HepG2 (cell line): ENCODE measurements around the gene SLFN14. TPM values are rescaled to one million over a fixed set of nuclear protein-coding genes. Genes with fewer than 3 reads are reported as not detected.

Source experiments
- ATAC-seq: fragments of 200-7000 bp; cut with Tn5 transposase; 3 replicates; pipeline ENCODE4 v1.9.1; 2020; ENCODE audit warnings: mild to moderate bottlenecking, moderate library complexity
- BruUV-seq: library from RNA; stranded (reverse); fragments of 400-500 nt; replicated peaks from 2 replicates; lab custom pipeline; 2021; lab: Mats Ljungman, UMichigan
- CTCF ChIA-PET: fragments of 300-600 bp; formaldehyde crosslinking; extraction: SDS; loops from one replicate; lab custom pipeline; 2021; ENCODE audit warnings: low total read pairs, inconsistent platforms, low intra/inter-chr PET ratio; lab: Yijun Ruan, JAX
- POLR2A ChIA-PET: fragments of 350-600 bp; sonication (Branson Sonifier 250); formaldehyde crosslinking; loops from one replicate; lab custom pipeline; 2020; ENCODE audit warnings: antibody characterized with exemption, inconsistent platforms; lab: Yijun Ruan, JAX
- DNase-seq: peaks from one replicate; pipeline ENCODE4 v3.0.0-alpha.2; 2015; ENCODE audit warnings: low spot score
- FAIRE-seq: peaks from 3 replicates; lab custom pipeline; 2011; peaks lifted over from hg19 to GRCh38; lab: Jason Lieb, UNC
- H2AFZ ChIP-seq: one replicate; pipeline ENCODE4 v1.6.1; 2011; ENCODE audit warnings: low read length, inconsistent platforms
- H3K27ac ChIP-seq: fragments of 300-600 bp; 3 replicates; pipeline ENCODE4 v1.8.0; 2011; ENCODE audit warnings: mixed run types, mild to moderate bottlenecking, mixed read lengths, low read length, inconsistent platforms; ENCODE audit not compliant: insufficient read depth; ENCODE audit errors: extremely low read length
- H3K27me3 ChIP-seq, 2 experiments: fragments of 200-600 bp in 1 of 2; 2 replicates in 1 of 2; 3 replicates in 1 of 2; pipeline versions ENCODE4 v1.6.0 to v1.8.0; 2011; ENCODE audit warnings: low read length in 2 of 2, mild to moderate bottlenecking in 2 of 2, moderate library complexity in 2 of 2, inconsistent platforms in 1 of 2; ENCODE audit not compliant: insufficient read depth in 2 of 2, control insufficient read depth in 1 of 2
- H3K36me3 ChIP-seq, 2 experiments: fragments of 200-600 bp in 1 of 2; replicated peaks in 1 of 2; 2 replicates in 1 of 2; 3 replicates in 1 of 2; pipeline versions ENCODE4 v1.5.1 to v1.8.0; 2011; ENCODE audit warnings: low read length in 2 of 2, inconsistent platforms in 1 of 2; ENCODE audit not compliant: insufficient read depth in 2 of 2, control insufficient read depth in 1 of 2
- H3K4me1 ChIP-seq: 2 replicates; pipeline ENCODE4 v1.5.1; 2012; ENCODE audit warnings: low read length, inconsistent platforms; ENCODE audit not compliant: insufficient read depth
- H3K4me2 ChIP-seq: 2 replicates; pipeline ENCODE4 v1.6.0; 2011; ENCODE audit warnings: low read depth, low read length, inconsistent platforms
- H3K4me3 ChIP-seq, 3 experiments: fragments of 200-600 bp in 1 of 3; sonication (generic), shearing (Covaris generic) in 1 of 3; replicated peaks in 1 of 3; 2 replicates each; pipeline ENCODE4 v1.5.1; 2011 to 2016; ENCODE audit warnings: low read length in 3 of 3, inconsistent platforms in 2 of 3, low read depth in 2 of 3, mild to moderate bottlenecking in 2 of 3, control low read depth in 1 of 3, mixed read lengths in 1 of 3; ENCODE audit not compliant: insufficient read depth in 1 of 3
- H3K79me2 ChIP-seq: one replicate; pipeline ENCODE4 v1.6.1; 2011; ENCODE audit warnings: low read length, inconsistent platforms; ENCODE audit not compliant: insufficient read depth
- H3K9ac ChIP-seq: 2 replicates; pipeline ENCODE4 v1.6.0; 2011; ENCODE audit warnings: mild to moderate bottlenecking, low read depth, low read length, inconsistent platforms; ENCODE audit not compliant: insufficient read depth
- H3K9me3 ChIP-seq: 2 replicates; pipeline ENCODE4 v1.5.1; 2012; ENCODE audit warnings: mild to moderate bottlenecking, low read length
- H4K20me1 ChIP-seq: 2 replicates; pipeline ENCODE4 v1.6.0; 2011; ENCODE audit warnings: inconsistent platforms, mild to moderate bottlenecking, low read length, moderate library complexity; ENCODE audit not compliant: insufficient read depth
- DZIP1 ChIP-seq: sonication (generic); formaldehyde crosslinking; IDR thresholded peaks from 2 replicates; pipeline ENCODE4 v1.5.0; 2020; ENCODE audit warnings: mild to moderate bottlenecking, missing genetic modification reagents
- STAG1 ChIP-seq: sonication (generic); formaldehyde crosslinking; IDR thresholded peaks from 2 replicates; pipeline ENCODE4 v1.4.0; 2020; ENCODE audit warnings: missing genetic modification reagents
- SYNCRIP ChIP-seq: fragments of 200-400 bp; formaldehyde crosslinking; IDR thresholded peaks from 2 replicates; pipeline ENCODE4 v1.6.1; 2018; ENCODE audit warnings: mild to moderate bottlenecking, low read depth, low read length; ENCODE audit not compliant: insufficient read depth
- ZFP91 ChIP-seq: sonication (generic); formaldehyde crosslinking; IDR thresholded peaks from 2 replicates; pipeline ENCODE4 v1.9.0; 2022; ENCODE audit warnings: missing genetic modification reagents, mild to moderate bottlenecking, borderline replicate concordance
- WGBS: methylation state at CpG from one replicate; pipeline ENCODE4 v1.1.6; 2017; ENCODE audit warnings: low lambda C conversion rate; 5-methylcytosine and 5-hydroxymethylcytosine counted together
- in situ Hi-C: cut with HindIII; loops from 2 replicates; pipeline ENCODE4 v1.10.0; 2017; ENCODE audit warnings: low pct_unique_long_range_greater_than_20kb; ENCODE audit not compliant: extremely low pct_ligation_motif_present
- intact Hi-C: fragments of 100-400 bp; cut with micrococcal nuclease; formaldehyde crosslinking; loops from one replicate; pipeline ENCODE4 v1.10.0; 2022; ENCODE audit not compliant: unreplicated experiment
- polyA plus RNA-seq, 8 experiments: library from polyadenylated mRNA; depleted of rRNA in 3 of 8; stranded (reverse) in 7 of 8; unstranded in 1 of 8; fragments of >200 nt; fragmentation: Illumina TruSeq in 4 of 8; extraction: Trizol in 4 of 8; gene quantifications; 2 replicates each; pipeline versions ENCODE4 v1.2.1 to v1.2.3, GENCODE V29; 2011 to 2016; ENCODE audit warnings: low read depth in 4 of 8, missing spikeins in 1 of 8, mixed read lengths in 1 of 8; ENCODE audit not compliant: insufficient read depth in 1 of 8
- total RNA-seq, 5 experiments: library from RNA; depleted of rRNA; stranded (reverse); fragments of >200 nt; fragmentation: Illumina TruSeq; extraction: Trizol; gene quantifications; 2 replicates each; pipeline ENCODE4 v1.2.3, GENCODE V29; 2016; ENCODE audit warnings: low read depth in 1 of 5
- TF ChIP-seq, protein P1 (sequence below): sonication (generic); formaldehyde crosslinking; IDR thresholded peaks from 2 replicates; pipeline ENCODE4 v1.5.0; 2020; ENCODE audit warnings: mild to moderate bottlenecking, missing genetic modification reagents, moderate library complexity

Gene SLFN14
- total and polyA plus RNA-seq, 2 of the 13 experiments (the other 11 are each of a cell fraction or from before 2014, with no cell fraction given) = not detected

GRCh38 chr17:35557353-35557752, 3.3 kb downstream of the SLFN14 start (continued):
- TF ChIP-seq SYNCRIP = no peak
- no peak for TF ChIP-seq DZIP1 (CRISPR knock-in tag)

DNA sequence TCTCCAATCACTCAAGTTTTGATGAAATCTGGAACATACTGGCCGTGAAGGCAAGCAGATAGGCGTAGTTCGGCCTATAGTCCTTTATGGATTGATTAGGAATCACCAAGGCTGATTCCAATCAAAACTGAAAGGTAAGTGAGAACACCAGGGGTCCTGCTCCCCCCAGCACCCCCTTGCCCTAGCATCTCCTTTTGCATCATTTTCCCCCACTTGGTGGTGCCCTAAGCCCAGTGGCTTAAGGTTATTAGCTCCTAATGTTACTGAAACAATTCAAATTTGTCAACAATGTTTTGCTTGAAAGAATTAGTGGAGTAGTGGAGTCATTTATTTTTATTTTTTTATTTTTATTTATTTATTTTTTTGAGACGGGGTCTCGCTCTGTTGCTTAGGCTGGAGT, 4.9 kb downstream of the SLFN14 start:
- Histone ChIP-seq H3K9me3 (no peaks in the 10 kb centered on the region), H3K27me3 (peaks cover 5 to 9% of the 10 kb centered on the region in 2 experiments; a peak in 3 of 5 replicates), H3K9ac (no peak overlapping the region), H3K4me1 (no peaks in the 10 kb centered on the region), H2AFZ (no peak overlapping the region), H3K4me2 (no peak overlapping the region), H3K4me3 (no peak overlapping the region), H3K36me3 (no peaks in the 10 kb centered on the region), H3K79me2 (no peaks in the 10 kb centered on the region), H4K20me1 (no peaks in the 10 kb centered on the region), H3K27ac (no peak overlapping the region)
- 14% methylated on average over 5 of the region's 5 CpGs for WGBS
- DNase-seq (no peak), FAIRE-seq (no peak), ATAC-seq (no peak)
- in situ Hi-C loops (loop anchor here (10.0 kb wide), 1 partner anchor 189 kb away; no protein-coding TSS in a partner anchor), intact Hi-C loops (loop anchor here (5.0 kb wide), 1 partner anchor 192 kb away; no protein-coding TSS in a partner anchor)
- TF ChIP-seq, protein P1, sequence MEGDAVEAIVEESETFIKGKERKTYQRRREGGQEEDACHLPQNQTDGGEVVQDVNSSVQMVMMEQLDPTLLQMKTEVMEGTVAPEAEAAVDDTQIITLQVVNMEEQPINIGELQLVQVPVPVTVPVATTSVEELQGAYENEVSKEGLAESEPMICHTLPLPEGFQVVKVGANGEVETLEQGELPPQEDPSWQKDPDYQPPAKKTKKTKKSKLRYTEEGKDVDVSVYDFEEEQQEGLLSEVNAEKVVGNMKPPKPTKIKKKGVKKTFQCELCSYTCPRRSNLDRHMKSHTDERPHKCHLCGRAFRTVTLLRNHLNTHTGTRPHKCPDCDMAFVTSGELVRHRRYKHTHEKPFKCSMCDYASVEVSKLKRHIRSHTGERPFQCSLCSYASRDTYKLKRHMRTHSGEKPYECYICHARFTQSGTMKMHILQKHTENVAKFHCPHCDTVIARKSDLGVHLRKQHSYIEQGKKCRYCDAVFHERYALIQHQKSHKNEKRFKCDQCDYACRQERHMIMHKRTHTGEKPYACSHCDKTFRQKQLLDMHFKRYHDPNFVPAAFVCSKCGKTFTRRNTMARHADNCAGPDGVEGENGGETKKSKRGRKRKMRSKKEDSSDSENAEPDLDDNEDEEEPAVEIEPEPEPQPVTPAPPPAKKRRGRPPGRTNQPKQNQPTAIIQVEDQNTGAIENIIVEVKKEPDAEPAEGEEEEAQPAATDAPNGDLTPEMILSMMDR (CRISPR knock-in tag) = peak; percentile 46
- no peak for TF ChIP-seq ZFP91
- peak; percentile 42; the same call in 1 of the 2 replicates for TF ChIP-seq STAG1 (CRISPR knock-in tag)
- ChIA-PET CTCF (no interaction called here), POLR2A (no interaction called here)
- BruUV-seq = no TSS peak
